ENCODE data around the gene HSP90AB1.

DNA sequence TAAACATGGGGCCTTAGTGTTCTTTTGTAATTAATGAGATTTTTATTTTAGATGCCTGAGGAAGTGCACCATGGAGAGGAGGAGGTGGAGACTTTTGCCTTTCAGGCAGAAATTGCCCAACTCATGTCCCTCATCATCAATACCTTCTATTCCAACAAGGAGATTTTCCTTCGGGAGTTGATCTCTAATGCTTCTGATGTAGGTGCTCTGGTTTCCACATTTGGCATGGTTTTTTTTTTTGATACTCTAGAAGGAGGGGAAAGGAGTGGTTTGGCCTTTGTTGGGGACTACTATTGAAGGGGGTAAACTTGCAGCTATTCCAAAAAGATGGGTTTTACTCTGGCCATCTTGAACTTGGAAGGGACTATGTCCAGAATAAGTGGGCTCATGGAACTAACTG is 1.7 kb downstream of the HSP90AB1 start:
- TF ChIP-seq, protein P1, sequence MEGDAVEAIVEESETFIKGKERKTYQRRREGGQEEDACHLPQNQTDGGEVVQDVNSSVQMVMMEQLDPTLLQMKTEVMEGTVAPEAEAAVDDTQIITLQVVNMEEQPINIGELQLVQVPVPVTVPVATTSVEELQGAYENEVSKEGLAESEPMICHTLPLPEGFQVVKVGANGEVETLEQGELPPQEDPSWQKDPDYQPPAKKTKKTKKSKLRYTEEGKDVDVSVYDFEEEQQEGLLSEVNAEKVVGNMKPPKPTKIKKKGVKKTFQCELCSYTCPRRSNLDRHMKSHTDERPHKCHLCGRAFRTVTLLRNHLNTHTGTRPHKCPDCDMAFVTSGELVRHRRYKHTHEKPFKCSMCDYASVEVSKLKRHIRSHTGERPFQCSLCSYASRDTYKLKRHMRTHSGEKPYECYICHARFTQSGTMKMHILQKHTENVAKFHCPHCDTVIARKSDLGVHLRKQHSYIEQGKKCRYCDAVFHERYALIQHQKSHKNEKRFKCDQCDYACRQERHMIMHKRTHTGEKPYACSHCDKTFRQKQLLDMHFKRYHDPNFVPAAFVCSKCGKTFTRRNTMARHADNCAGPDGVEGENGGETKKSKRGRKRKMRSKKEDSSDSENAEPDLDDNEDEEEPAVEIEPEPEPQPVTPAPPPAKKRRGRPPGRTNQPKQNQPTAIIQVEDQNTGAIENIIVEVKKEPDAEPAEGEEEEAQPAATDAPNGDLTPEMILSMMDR (IDR thresholded peaks at IDR 0.05): no peak
- TF ChIP-seq, protein P2, sequence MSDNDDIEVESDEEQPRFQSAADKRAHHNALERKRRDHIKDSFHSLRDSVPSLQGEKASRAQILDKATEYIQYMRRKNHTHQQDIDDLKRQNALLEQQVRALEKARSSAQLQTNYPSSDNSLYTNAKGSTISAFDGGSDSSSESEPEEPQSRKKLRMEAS (IDR thresholded peaks at IDR 0.05): no peak
- TF ChIP-seq HMGXB4 (CRISPR knock-in tag; IDR thresholded peaks at IDR 0.05; ENCODE audit: borderline replicate concordance) (no peak), POLR2A (IDR thresholded peaks at IDR 0.05; ENCODE audit: low read length) (no peak), PHF8 (IDR thresholded peaks at IDR 0.05; ENCODE audit: borderline replicate concordance, low read depth) (no peak), MYC (IDR thresholded peaks at IDR 0.05; ENCODE audit: borderline replicate concordance, low read length) (no peak), EHF (CRISPR knock-in tag; IDR thresholded peaks at IDR 0.05) (no peak), NPAS2 (CRISPR knock-in tag; IDR thresholded peaks at IDR 0.05; ENCODE audit: borderline replicate concordance) (no peak), CBX2 (IDR thresholded peaks at IDR 0.05; ENCODE audit: borderline replicate concordance, low read depth) (no peak), GATA3 (IDR thresholded peaks at IDR 0.05; ENCODE audit: borderline replicate concordance) (no peak), RCOR1 (IDR thresholded peaks at IDR 0.05; ENCODE audit: low read depth, low read length) (no peak), BHLHE40 (IDR thresholded peaks at IDR 0.05; ENCODE audit: low read depth, low read length) (no peak), ZC3H11A (IDR thresholded peaks at IDR 0.05) (no peak)
- TF ChIP-seq, protein P3, sequence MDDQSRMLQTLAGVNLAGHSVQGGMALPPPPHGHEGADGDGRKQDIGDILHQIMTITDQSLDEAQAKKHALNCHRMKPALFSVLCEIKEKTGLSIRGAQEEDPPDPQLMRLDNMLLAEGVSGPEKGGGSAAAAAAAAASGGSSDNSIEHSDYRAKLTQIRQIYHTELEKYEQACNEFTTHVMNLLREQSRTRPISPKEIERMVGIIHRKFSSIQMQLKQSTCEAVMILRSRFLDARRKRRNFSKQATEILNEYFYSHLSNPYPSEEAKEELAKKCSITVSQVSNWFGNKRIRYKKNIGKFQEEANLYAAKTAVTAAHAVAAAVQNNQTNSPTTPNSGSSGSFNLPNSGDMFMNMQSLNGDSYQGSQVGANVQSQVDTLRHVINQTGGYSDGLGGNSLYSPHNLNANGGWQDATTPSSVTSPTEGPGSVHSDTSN (IDR thresholded peaks at IDR 0.05): no peak

Data from A549 (cell line).